ENCODE results near the gene ZNF212. TPM values are rescaled to one million over a fixed set of nuclear protein-coding genes. Genes with fewer than 3 reads are reported as not detected.
"Not testable (repeated sequence)": the region's sequence is repeated elsewhere in the genome, so short reads cannot be mapped to it uniquely, and the experiment has no call there.

ZNF212 gene
- total RNA-seq, 1 donor from 2014 or later, result 15.0 TPM

GRCh38 chr7:149266451-149266850 is 27.0 kb downstream of the ZNF212 start:
- no peak overlapping the region for H3K4me3 Mint-ChIP-seq
- no peaks in the 10 kb centered on the region for H3K27me3 Mint-ChIP-seq (ENCODE audit: insufficient read depth)
- H3K9me3 Mint-ChIP-seq, result no peaks in the 10 kb centered on the region
- peaks cover 47% of the 10 kb centered on the region for H3K36me3 Mint-ChIP-seq (ENCODE audit: low read depth)
- H3K4me1 Mint-ChIP-seq (ENCODE audit: low read depth), result peaks cover 15% of the 10 kb centered on the region
- H3K27ac Mint-ChIP-seq, result no peak overlapping the region
- intact Hi-C loops (cut with micrococcal nuclease), result no loop called here
- DNase-seq (ENCODE audit: low spot score), result no peak

- Mint-ChIP-seq H3K4me3 (no peak overlapping the region), H3K9me3 (no peaks in the 10 kb centered on the region), H3K4me1 (ENCODE audit: low read depth) (peaks cover 12% of the 10 kb centered on the region), H3K36me3 (ENCODE audit: low read depth) (peaks cover 50% of the 10 kb centered on the region), H3K27ac (no peak overlapping the region), H3K27me3 (ENCODE audit: insufficient read depth) (no peaks in the 10 kb centered on the region)
- intact Hi-C loops (cut with micrococcal nuclease), result no loop called here
- no peak for DNase-seq (ENCODE audit: low spot score)
Measured at GRCh38 chr7:149267733-149268132, 28.3 kb downstream of the ZNF212 start.

GRCh38 chr7:149274424-149274823 is 35.0 kb downstream of the ZNF212 start:
- not testable (repeated sequence) for DNase-seq (ENCODE audit: low spot score); H3K27ac Mint-ChIP-seq

GRCh38 chr7:149277871-149278270 is 38.4 kb downstream of the ZNF212 start:
- peaks cover 46% of the 10 kb centered on the region for H3K36me3 Mint-ChIP-seq (ENCODE audit: low read depth)
- intact Hi-C loops (cut with micrococcal nuclease), result no loop called here
- no peak overlapping the region for H3K27ac Mint-ChIP-seq
- no peak for DNase-seq (ENCODE audit: low spot score)
- H3K4me1 Mint-ChIP-seq (ENCODE audit: low read depth), result no peaks in the 10 kb centered on the region
- no peaks in the 10 kb centered on the region for H3K27me3 Mint-ChIP-seq (ENCODE audit: insufficient read depth)
- H3K9me3 Mint-ChIP-seq, result no peaks in the 10 kb centered on the region
- no peak overlapping the region for H3K4me3 Mint-ChIP-seq

More at GRCh38 chr7:149274424-149274823, 35.0 kb downstream of the ZNF212 start:
- H3K4me1 Mint-ChIP-seq (ENCODE audit: low read depth); H3K4me3 Mint-ChIP-seq; H3K9me3 Mint-ChIP-seq; intact Hi-C loops (cut with micrococcal nuclease); H3K27me3 Mint-ChIP-seq (ENCODE audit: insufficient read depth): not testable (repeated sequence)
- H3K36me3 Mint-ChIP-seq (ENCODE audit: low read depth), result peaks cover 52% of the 10 kb centered on the region

GRCh38 chr7:149278396-149278795 is 38.9 kb downstream of the ZNF212 start:
- peaks cover 41% of the 10 kb centered on the region for H3K36me3 Mint-ChIP-seq (ENCODE audit: low read depth)
- no peak overlapping the region for H3K4me3 Mint-ChIP-seq
- H3K9me3 Mint-ChIP-seq, result no peaks in the 10 kb centered on the region
- no peak for DNase-seq (ENCODE audit: low spot score)
- H3K4me1 Mint-ChIP-seq (ENCODE audit: low read depth), result no peaks in the 10 kb centered on the region
- no peak overlapping the region for H3K27ac Mint-ChIP-seq
- H3K27me3 Mint-ChIP-seq (ENCODE audit: insufficient read depth), result no peaks in the 10 kb centered on the region
- intact Hi-C loops (cut with micrococcal nuclease), result no loop called here

GRCh38 chr7:149279111-149279743 is 39.8 kb downstream of the ZNF212 start:
- no peaks in the 10 kb centered on the region for H3K27me3 Mint-ChIP-seq (ENCODE audit: insufficient read depth)
- no peak for DNase-seq (ENCODE audit: low spot score)
- intact Hi-C loops (cut with micrococcal nuclease), result no loop called here
- peaks cover 36% of the 10 kb centered on the region for H3K36me3 Mint-ChIP-seq (ENCODE audit: low read depth)
- peaks cover 4% of the 10 kb centered on the region for H3K4me1 Mint-ChIP-seq (ENCODE audit: low read depth)
- no peaks in the 10 kb centered on the region for H3K9me3 Mint-ChIP-seq
- no peak overlapping the region for H3K4me3 Mint-ChIP-seq
- H3K27ac Mint-ChIP-seq, result no peak overlapping the region

- Mint-ChIP-seq H3K36me3 (ENCODE audit: low read depth) (peaks cover 32% of the 10 kb centered on the region), H3K4me3 (no peak overlapping the region), H3K9me3 (no peaks in the 10 kb centered on the region), H3K27ac (no peak overlapping the region), H3K4me1 (ENCODE audit: low read depth) (peaks cover 11% of the 10 kb centered on the region), H3K27me3 (ENCODE audit: insufficient read depth) (no peaks in the 10 kb centered on the region)
- DNase-seq (ENCODE audit: low spot score), result no peak
- intact Hi-C loops (cut with micrococcal nuclease), result loop anchor here (10.0 kb wide), 1 partner anchor 435 kb away; a partner anchor contains a TSS
Measured at GRCh38 chr7:149280151-149280550, 40.7 kb downstream of the ZNF212 start.

- H3K4me1 Mint-ChIP-seq (ENCODE audit: low read depth), result peaks cover 17% of the 10 kb centered on the region
- intact Hi-C loops (cut with micrococcal nuclease), result loop anchor here (10.0 kb wide), 1 partner anchor 434 kb away; a partner anchor contains a TSS
- peaks cover 31% of the 10 kb centered on the region for H3K36me3 Mint-ChIP-seq (ENCODE audit: low read depth)
Measured at GRCh38 chr7:149280661-149281507, 41.4 kb downstream of the ZNF212 start.

GRCh38 chr7:149281508-149282330 is 42.3 kb downstream of the ZNF212 start:
- DNase-seq (ENCODE audit: low spot score), result no peak
- intact Hi-C loops (cut with micrococcal nuclease), result loop anchor here (10.0 kb wide), 1 partner anchor 433 kb away; a partner anchor contains a TSS
- no peaks in the 10 kb centered on the region for H3K27me3 Mint-ChIP-seq (ENCODE audit: insufficient read depth)
- no peak overlapping the region for H3K27ac Mint-ChIP-seq
- H3K4me1 Mint-ChIP-seq (ENCODE audit: low read depth), result peaks cover 25% of the 10 kb centered on the region
- no peak overlapping the region for H3K4me3 Mint-ChIP-seq
- no peaks in the 10 kb centered on the region for H3K9me3 Mint-ChIP-seq
- H3K36me3 Mint-ChIP-seq (ENCODE audit: low read depth), result peaks cover 27% of the 10 kb centered on the region

More at GRCh38 chr7:149280661-149281507, 41.4 kb downstream of the ZNF212 start:
- no peak overlapping the region for H3K27ac Mint-ChIP-seq
- no peak for DNase-seq (ENCODE audit: low spot score)
- H3K9me3 Mint-ChIP-seq, result no peaks in the 10 kb centered on the region
- H3K4me3 Mint-ChIP-seq, result no peak overlapping the region
- H3K27me3 Mint-ChIP-seq (ENCODE audit: insufficient read depth), result no peaks in the 10 kb centered on the region

- H3K27ac Mint-ChIP-seq, result no peak overlapping the region
- peaks cover 31% of the 10 kb centered on the region for H3K4me1 Mint-ChIP-seq (ENCODE audit: low read depth)
- no peak overlapping the region for H3K4me3 Mint-ChIP-seq
- no peak for DNase-seq (ENCODE audit: low spot score)
- H3K9me3 Mint-ChIP-seq, result no peaks in the 10 kb centered on the region
- peaks cover 24% of the 10 kb centered on the region for H3K36me3 Mint-ChIP-seq (ENCODE audit: low read depth)
- no peaks in the 10 kb centered on the region for H3K27me3 Mint-ChIP-seq (ENCODE audit: insufficient read depth)
- intact Hi-C loops (cut with micrococcal nuclease), result loop anchor here (10.0 kb wide), 1 partner anchor 433 kb away; a partner anchor contains a TSS
Measured at GRCh38 chr7:149282331-149282655, 42.8 kb downstream of the ZNF212 start.

GRCh38 chr7:149283321-149283720 is 43.9 kb downstream of the ZNF212 start:
- no peaks in the 10 kb centered on the region for H3K9me3 Mint-ChIP-seq
- H3K27ac Mint-ChIP-seq, result no peak overlapping the region
- no peaks in the 10 kb centered on the region for H3K27me3 Mint-ChIP-seq (ENCODE audit: insufficient read depth)
- H3K4me3 Mint-ChIP-seq, result no peak overlapping the region
- no peak for DNase-seq (ENCODE audit: low spot score)
- peaks cover 20% of the 10 kb centered on the region for H3K36me3 Mint-ChIP-seq (ENCODE audit: low read depth)
- intact Hi-C loops (cut with micrococcal nuclease), result loop anchor here (10.0 kb wide), 1 partner anchor 431 kb away; a partner anchor contains a TSS
- peaks cover 33% of the 10 kb centered on the region for H3K4me1 Mint-ChIP-seq (ENCODE audit: low read depth)

GRCh38 chr7:149284343-149284742 is 44.9 kb downstream of the ZNF212 start:
- peak; percentile 24 for DNase-seq (ENCODE audit: low spot score)
- Mint-ChIP-seq H3K36me3 (ENCODE audit: low read depth) (peaks cover 11% of the 10 kb centered on the region), H3K27me3 (ENCODE audit: insufficient read depth) (no peaks in the 10 kb centered on the region), H3K27ac (peak overlapping the region; percentile 52), H3K4me3 (peak overlapping the region; percentile 94), H3K4me1 (ENCODE audit: low read depth) (peaks cover 33% of the 10 kb centered on the region), H3K9me3 (no peaks in the 10 kb centered on the region)
- intact Hi-C loops (cut with micrococcal nuclease), result loop anchor here (10.0 kb wide), 1 partner anchor 430 kb away; a partner anchor contains a TSS

Data from activated T-helper 1 cell treated with anti-CD3 and anti-CD28 coated beads, Interleukin-12 subunit alpha, Interleukin-12 subunit beta, Interleukin-2, Interleukin-4 antibody, amounts not matched to agents 30 ng/mL and 10 ng/mL and 1 ng/mL, durations not matched to agents 14 hours and 24 hours and 36 hours (primary cell).